HL-60/S4 treated with phorbol 12-myristate 13-acetate at 8.2 ng/mL for 4 days and 3 days (cell line): Measurements from ENCODE around the gene SH3BGRL3.
"Not testable (repeated sequence)": the region's sequence is repeated elsewhere in the genome, so short reads cannot be mapped to it uniquely, and the experiment has no call there.

Experiments used
- in situ Hi-C: fragments of 300-500 bp; cut with MboI; formaldehyde crosslinking; loops from 2 replicates; pipeline ENCODE4 v1.15.0; 2022; ENCODE audit warnings: low sequenced_read_pairs

The SH3BGRL3 gene

GRCh38 chr1:26290122-26290881 lies 10.4 kb downstream of the SH3BGRL3 start:
- in situ Hi-C loops: no loop called here

GRCh38 chr1:26290882-26291261 lies 11.0 kb downstream of the SH3BGRL3 start:
- in situ Hi-C loops: no loop called here

GRCh38 chr1:26291433-26291832 lies 11.5 kb downstream of the SH3BGRL3 start:
- in situ Hi-C loops: no loop called here

DNA sequence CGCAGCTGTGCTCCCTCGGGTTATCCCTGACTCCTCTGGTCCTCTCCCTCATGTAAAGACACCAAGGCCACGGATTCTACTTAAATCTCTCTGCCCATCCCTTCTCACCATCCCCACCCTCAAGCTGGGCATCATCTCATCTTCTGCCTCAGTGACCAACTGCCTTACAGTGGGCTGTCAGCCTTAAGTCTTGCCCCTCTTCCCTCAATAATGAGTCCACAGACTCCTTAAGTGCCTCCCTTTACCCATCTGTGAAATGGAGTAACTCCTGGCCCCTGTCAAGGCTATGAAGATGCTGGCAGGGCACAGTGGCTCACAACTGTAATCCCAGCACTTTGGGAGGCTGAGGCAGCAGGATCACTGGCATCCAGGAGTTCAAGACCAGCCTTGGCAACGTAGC lies 12.1 kb downstream of the SH3BGRL3 start:
- in situ Hi-C loops: no loop called here

- in situ Hi-C loops: not testable (repeated sequence)
These were observed 12.8 kb downstream of the SH3BGRL3 start for GRCh38 chr1:26292735-26293134.

GRCh38 chr1:26293911-26294463 lies 14.1 kb downstream of the SH3BGRL3 start:
- in situ Hi-C loops: no loop called here

- in situ Hi-C loops: no loop called here
These were observed 15.6 kb downstream of the SH3BGRL3 start for GRCh38 chr1:26295194-26296138.

- in situ Hi-C loops: no loop called here
These were observed 16.6 kb downstream of the SH3BGRL3 start for GRCh38 chr1:26296340-26297056.

GRCh38 chr1:26297057-26297790 lies 17.3 kb downstream of the SH3BGRL3 start:
- in situ Hi-C loops: no loop called here

DNA sequence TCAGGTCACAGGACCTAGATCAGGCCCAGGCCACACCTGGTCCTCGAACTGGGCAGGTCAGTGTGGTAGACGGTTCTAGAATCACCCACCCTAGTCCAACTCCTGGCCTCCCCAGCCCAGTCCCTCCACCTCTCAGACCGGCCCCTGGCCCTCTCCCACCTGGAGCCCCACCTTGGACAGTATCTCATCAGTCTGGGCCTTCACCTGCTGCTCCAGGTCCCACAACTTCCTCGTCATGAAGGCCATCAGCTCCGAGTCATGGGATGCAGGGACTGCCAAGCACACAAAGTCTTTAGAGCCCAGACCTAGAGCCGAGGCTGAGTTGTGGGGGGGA lies 17.9 kb downstream of the SH3BGRL3 start:
- in situ Hi-C loops: no loop called here

GRCh38 chr1:26300578-26301275 lies 20.8 kb downstream of the SH3BGRL3 start:
- in situ Hi-C loops: no loop called here

DNA sequence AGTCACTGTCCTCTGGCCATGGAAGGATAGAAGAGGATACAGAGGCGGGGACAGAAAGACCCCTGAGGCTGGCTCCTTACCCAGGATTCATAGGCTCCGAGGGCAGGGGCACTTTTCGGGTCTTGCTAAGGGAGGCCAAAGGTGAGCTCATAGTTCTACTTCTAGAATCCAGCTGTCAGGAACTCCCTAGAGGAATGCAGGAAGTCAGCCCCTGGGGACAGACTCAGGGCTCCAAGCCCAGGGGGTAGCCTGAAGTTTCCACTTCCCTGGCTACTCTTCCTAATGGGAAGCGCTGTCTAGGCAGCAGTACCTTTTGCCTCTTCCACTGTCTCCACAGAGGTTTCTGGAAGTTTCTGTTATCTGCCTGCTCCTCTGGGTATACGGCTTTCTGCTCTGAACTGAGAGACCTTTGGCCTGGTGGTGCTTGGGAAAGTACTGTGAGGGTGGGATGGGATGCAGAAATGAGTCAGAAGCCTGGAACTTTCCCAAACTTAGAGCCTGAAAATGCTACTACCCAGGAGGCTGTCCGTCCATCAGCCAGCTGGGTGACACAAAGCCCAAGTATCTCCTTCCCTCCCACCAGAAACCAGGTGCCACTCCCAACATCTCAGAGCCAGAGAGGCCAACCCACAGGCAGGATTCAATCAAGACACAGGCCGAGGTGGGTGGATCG lies 23.0 kb downstream of the SH3BGRL3 start:
- in situ Hi-C loops: no loop called here

DNA sequence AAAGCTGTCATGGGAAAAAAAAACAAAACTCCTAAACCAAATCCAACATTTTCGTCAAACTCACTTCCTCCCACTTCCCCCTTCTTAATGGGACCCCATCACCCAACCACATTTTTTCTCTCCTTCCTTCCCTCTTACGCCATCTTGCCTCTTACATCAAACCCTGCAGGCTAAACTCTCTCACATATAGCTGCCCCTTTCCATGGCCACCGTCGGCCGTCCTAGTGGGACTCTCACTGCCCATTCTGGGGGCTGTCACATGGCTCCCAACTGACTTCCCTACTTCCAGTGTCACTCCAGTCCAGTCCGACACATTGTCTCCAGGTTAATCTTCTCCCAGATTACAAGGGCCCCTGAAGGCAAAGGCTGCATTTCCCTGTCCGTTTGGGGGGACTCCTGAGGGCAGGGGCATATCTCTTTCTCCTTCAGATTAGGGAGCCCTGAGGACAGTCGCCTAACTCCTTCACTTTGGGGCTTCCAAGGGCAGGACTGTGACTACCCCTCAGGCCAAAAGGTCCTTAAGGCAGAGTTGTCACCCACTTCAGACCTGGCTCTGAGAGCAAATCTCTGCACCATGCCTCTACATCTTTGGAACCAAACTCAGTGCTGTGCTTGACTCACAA lies 25.9 kb downstream of the SH3BGRL3 start:
- in situ Hi-C loops: no loop called here

- in situ Hi-C loops: no loop called here
These were observed 26.7 kb downstream of the SH3BGRL3 start, which contains the start of gene UBXN11 for GRCh38 chr1:26306290-26307229. Gene UBXN11, minus strand, starts transcription at chr1:26306636. Its CDS starts 3,753 bp downstream, at chr1:26302883.

GRCh38 chr1:26307363-26307781 lies 27.5 kb downstream of the SH3BGRL3 start:
- in situ Hi-C loops: no loop called here

GRCh38 chr1:26307966-26308899 lies 28.3 kb downstream of the SH3BGRL3 start:
- in situ Hi-C loops: not testable (repeated sequence)
